ENCODE results near the gene IL19. TPM values are rescaled to one million over a fixed set of nuclear protein-coding genes. Genes with fewer than 3 reads are reported as not detected.

IL19 gene
- total RNA-seq, 1 experiment from 2014 or later = not detected

DNA sequence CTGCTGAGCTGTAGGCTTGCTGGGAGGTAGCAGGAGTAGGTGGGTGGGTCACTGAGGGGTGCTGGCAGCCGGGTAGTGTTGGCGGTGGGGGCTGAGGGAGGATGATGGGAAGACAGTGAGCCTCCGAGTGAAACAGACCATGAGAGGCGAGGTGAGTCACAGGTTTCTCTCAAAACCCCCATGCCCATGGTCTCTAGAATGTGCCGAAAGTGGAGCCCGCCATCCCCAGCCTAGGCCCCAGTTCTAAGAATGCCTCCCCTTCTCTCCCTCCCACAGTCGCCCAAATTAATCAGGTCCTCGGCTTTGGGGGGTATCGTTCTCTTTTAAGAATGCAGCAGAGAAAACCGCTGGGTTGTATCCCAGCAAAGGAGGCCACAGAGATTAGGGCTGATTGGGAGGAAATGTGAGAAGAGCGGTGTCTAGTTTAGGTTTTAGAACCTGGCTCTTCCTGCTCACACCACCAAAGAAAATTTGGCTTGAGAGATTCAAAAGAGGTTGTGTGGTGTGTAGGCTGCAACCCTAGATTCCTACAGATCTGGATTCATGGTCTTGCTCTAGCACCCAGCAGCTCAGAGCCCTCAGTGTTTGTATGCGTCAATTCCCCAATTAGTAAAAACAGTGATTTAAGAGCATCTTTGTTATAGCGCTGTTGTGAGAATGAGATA is 27.7 kb upstream of the IL19 start:
- no peak overlapping the region for H2AFZ ChIP-seq (ENCODE audit: low read length)
- TF ChIP-seq, protein P1, sequence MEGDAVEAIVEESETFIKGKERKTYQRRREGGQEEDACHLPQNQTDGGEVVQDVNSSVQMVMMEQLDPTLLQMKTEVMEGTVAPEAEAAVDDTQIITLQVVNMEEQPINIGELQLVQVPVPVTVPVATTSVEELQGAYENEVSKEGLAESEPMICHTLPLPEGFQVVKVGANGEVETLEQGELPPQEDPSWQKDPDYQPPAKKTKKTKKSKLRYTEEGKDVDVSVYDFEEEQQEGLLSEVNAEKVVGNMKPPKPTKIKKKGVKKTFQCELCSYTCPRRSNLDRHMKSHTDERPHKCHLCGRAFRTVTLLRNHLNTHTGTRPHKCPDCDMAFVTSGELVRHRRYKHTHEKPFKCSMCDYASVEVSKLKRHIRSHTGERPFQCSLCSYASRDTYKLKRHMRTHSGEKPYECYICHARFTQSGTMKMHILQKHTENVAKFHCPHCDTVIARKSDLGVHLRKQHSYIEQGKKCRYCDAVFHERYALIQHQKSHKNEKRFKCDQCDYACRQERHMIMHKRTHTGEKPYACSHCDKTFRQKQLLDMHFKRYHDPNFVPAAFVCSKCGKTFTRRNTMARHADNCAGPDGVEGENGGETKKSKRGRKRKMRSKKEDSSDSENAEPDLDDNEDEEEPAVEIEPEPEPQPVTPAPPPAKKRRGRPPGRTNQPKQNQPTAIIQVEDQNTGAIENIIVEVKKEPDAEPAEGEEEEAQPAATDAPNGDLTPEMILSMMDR (conservative IDR thresholded peaks at IDR 0.05) = no peak
- H3K4me2 ChIP-seq (ENCODE audit: insufficient read depth, insufficient read length, low read length) = no peak overlapping the region
- H2BK15ac ChIP-seq (ENCODE audit: low read depth, low read length) = no peak overlapping the region
- H3K23ac ChIP-seq (ENCODE audit: insufficient read length, low read depth, low read length) = no peak overlapping the region
- no peak overlapping the region for H3K27ac Mint-ChIP-seq
- DNase-seq = no peak
- H3K4me3 Mint-ChIP-seq = no peak overlapping the region
- H3K9me3 Mint-ChIP-seq = no peaks in the 10 kb centered on the region
- no peaks in the 10 kb centered on the region for H3K36me3 Mint-ChIP-seq (ENCODE audit: insufficient read depth in 1 of 3, low read depth in 3 of 3)
- H3K27me3 Mint-ChIP-seq (ENCODE audit: low read depth) = no peaks in the 10 kb centered on the region; the same call in none of the 2 replicates
- H3K27me3 ChIP-seq (ENCODE audit: insufficient read depth, low read length) = no peaks in the 10 kb centered on the region
- no CpG with 5 or more reads among the region's 13 CpGs for WGBS (ENCODE audit: extremely low coverage, insufficient read length, low lambda C conversion rate)
- H3K14ac ChIP-seq (ENCODE audit: insufficient read depth, low read length) = no peak overlapping the region
- no peak overlapping the region for H2BK12ac ChIP-seq (ENCODE audit: insufficient read length, low read depth, low read length)
- H4K5ac ChIP-seq (ENCODE audit: insufficient read length, low read depth, low read length) = no peak overlapping the region
- H4K8ac ChIP-seq (replicated peaks; ENCODE audit: insufficient read length, low read depth, low read length) = no peak overlapping the region
- H2BK120ac ChIP-seq (ENCODE audit: low read depth, low read length, poor library complexity, severe bottlenecking) = no peak overlapping the region
- H2BK5ac ChIP-seq (ENCODE audit: insufficient read length, low read length) = no peak overlapping the region
- H3K56ac ChIP-seq (ENCODE audit: insufficient read length, low read depth, low read length) = no peak overlapping the region
- H3K27ac ChIP-seq (ENCODE audit: insufficient read length, low read depth, low read length) = no peak overlapping the region
- H3K4ac ChIP-seq (ENCODE audit: low read depth, low read length) = no peak overlapping the region
- no peaks in the 10 kb centered on the region for H4K20me1 ChIP-seq (ENCODE audit: control insufficient read depth, insufficient read depth, insufficient read length)
- H2BK20ac ChIP-seq (ENCODE audit: low read depth, low read length, poor library complexity, severe bottlenecking) = no peak overlapping the region
- H3K18ac ChIP-seq (ENCODE audit: insufficient read length, low read depth, low read length) = no peak overlapping the region
- H3K9ac ChIP-seq (ENCODE audit: extremely low read depth, insufficient read length, low read length) = no peak overlapping the region
- no peaks in the 10 kb centered on the region for H3K79me1 ChIP-seq (ENCODE audit: insufficient read depth, low read depth, low read length, poor library complexity, severe bottlenecking)
- H3K79me2 ChIP-seq (ENCODE audit: insufficient read depth, low read length) = no peaks in the 10 kb centered on the region
- H2AK5ac ChIP-seq (ENCODE audit: insufficient read length, low read length) = no peak overlapping the region
- peaks cover 2% of the 10 kb centered on the region; the same call in 1 of the 2 replicates for H3K4me1 ChIP-seq (ENCODE audit: insufficient read depth, low read length)
- no peaks in the 10 kb centered on the region for H3K23me2 ChIP-seq (ENCODE audit: insufficient read length, low read depth, low read length, poor library complexity, severe bottlenecking)
- H4K91ac ChIP-seq (ENCODE audit: insufficient read length, low read depth, low read length) = no peak overlapping the region
- no peak overlapping the region for H3T11ph ChIP-seq (ENCODE audit: low read length)
- H3K4me1 Mint-ChIP-seq = peaks cover 11 to 15% of the 10 kb centered on the region in 2 experiments
- H3K9me3 ChIP-seq (ENCODE audit: control insufficient read depth, low read depth, low read length) = no peaks in the 10 kb centered on the region

All from H9 (cell line).